ENCODE data around the gene LSM10. TPM values are rescaled to one million over a fixed set of nuclear protein-coding genes. Genes with fewer than 3 reads are reported as not detected.

The LSM10 gene
- total and polyA plus RNA-seq, 2 donors from 2014 or later = 29.5 to 91.6 TPM

DNA sequence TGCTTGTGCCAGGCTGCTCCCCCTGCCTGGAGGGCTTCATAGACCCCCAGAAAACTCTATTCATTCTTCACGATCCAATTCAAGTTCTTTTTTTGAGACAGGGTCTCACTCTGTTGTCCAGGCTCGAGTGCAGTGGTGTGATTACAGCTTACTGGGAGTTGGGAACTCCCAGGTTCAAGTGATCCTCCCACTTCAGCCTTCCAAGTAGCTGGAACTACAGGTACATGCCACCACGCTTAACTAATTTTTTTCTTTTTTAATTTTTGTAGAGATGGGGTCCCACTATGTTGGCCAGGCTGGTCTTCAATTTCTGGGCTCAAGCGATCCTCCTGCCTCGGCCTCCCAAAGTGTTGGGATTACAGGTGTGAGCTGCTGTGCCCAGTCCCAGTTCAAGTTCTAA, 16.3 kb downstream of the LSM10 start:
- FAIRE-seq (no peak), DNase-seq (no peak)
- Histone ChIP-seq H3K27me3 (ENCODE audit: control insufficient read depth, insufficient read depth, low read length) (no peaks in the 10 kb centered on the region), H3K4me1 (ENCODE audit: control insufficient read depth in 2 of 3, insufficient read depth in 2 of 3, low read depth in 1 of 3, low read length in 3 of 3) (peaks cover 0 to 32% (median 16%) of the 10 kb centered on the region in 3 donors), H3K4me3 (ENCODE audit: low read length in 3 of 3) (no peak overlapping the region), H3K36me3 (ENCODE audit: control insufficient read depth in 2 of 3, insufficient read depth in 3 of 3, low read length in 3 of 3) (no peaks in the 10 kb centered on the region), H3K9me3 (ENCODE audit: control insufficient read depth in 2 of 3, insufficient read depth in 1 of 3, low read length in 3 of 3) (no peaks in the 10 kb centered on the region), H3K9ac (ENCODE audit: low read length in 3 of 3) (no peak overlapping the region), H3K27ac (ENCODE audit: low read depth in 2 of 2, low read length in 2 of 2) (peak overlapping the region in 1 of 2 donors; percentile 68)
- intact Hi-C loops (cut with DNase I) = no loop called here
- TF ChIP-seq, protein P1, sequence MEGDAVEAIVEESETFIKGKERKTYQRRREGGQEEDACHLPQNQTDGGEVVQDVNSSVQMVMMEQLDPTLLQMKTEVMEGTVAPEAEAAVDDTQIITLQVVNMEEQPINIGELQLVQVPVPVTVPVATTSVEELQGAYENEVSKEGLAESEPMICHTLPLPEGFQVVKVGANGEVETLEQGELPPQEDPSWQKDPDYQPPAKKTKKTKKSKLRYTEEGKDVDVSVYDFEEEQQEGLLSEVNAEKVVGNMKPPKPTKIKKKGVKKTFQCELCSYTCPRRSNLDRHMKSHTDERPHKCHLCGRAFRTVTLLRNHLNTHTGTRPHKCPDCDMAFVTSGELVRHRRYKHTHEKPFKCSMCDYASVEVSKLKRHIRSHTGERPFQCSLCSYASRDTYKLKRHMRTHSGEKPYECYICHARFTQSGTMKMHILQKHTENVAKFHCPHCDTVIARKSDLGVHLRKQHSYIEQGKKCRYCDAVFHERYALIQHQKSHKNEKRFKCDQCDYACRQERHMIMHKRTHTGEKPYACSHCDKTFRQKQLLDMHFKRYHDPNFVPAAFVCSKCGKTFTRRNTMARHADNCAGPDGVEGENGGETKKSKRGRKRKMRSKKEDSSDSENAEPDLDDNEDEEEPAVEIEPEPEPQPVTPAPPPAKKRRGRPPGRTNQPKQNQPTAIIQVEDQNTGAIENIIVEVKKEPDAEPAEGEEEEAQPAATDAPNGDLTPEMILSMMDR (IDR thresholded peaks at IDR 0.05; ENCODE audit: borderline replicate concordance, extremely low read depth, insufficient read depth) = no peak

DNA sequence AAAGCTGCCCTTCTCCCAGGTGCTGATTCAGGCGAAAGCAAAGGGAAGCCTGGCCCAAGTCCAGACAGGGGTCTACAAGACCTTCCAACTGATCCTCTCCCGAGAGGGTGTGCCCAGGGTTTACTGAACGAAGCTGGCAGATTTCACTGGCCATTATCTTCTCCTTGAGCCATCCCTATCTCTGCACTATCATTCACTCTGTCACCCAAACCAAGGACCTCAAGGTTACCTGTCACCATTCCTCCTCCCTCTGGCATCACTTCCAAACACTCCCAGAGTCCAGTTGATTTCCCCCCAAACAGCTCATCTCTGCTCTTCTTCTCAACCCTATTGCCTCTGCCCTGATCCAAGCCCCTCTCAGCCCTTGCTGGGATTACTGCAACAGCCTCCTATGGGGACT, 16.9 kb downstream of the LSM10 start:
- no peak for FAIRE-seq
- intact Hi-C loops (cut with DNase I) = no loop called here
- H3K27ac ChIP-seq (ENCODE audit: low read depth in 2 of 2, low read length in 2 of 2) = peak overlapping the region; percentile 54 to 68
- H3K4me1 ChIP-seq (ENCODE audit: control insufficient read depth in 2 of 3, insufficient read depth in 2 of 3, low read depth in 1 of 3, low read length in 3 of 3) = peaks cover 0 to 37% (median 16%) of the 10 kb centered on the region in 3 donors
- H3K4me3 ChIP-seq (ENCODE audit: low read length in 3 of 3) = no peak overlapping the region
- H3K9me3 ChIP-seq (ENCODE audit: control insufficient read depth in 2 of 3, insufficient read depth in 1 of 3, low read length in 3 of 3) = no peaks in the 10 kb centered on the region
- H3K27me3 ChIP-seq (ENCODE audit: control insufficient read depth, insufficient read depth, low read length) = no peaks in the 10 kb centered on the region
- H3K9ac ChIP-seq (ENCODE audit: low read length in 3 of 3) = no peak overlapping the region
- DNase-seq = peak in 1 of 5 donors; percentile 37
- H3K36me3 ChIP-seq (ENCODE audit: control insufficient read depth in 2 of 3, insufficient read depth in 3 of 3, low read length in 3 of 3) = no peaks in the 10 kb centered on the region
- TF ChIP-seq, protein P1 (IDR thresholded peaks at IDR 0.05; ENCODE audit: borderline replicate concordance, extremely low read depth, insufficient read depth) = no peak

DNA sequence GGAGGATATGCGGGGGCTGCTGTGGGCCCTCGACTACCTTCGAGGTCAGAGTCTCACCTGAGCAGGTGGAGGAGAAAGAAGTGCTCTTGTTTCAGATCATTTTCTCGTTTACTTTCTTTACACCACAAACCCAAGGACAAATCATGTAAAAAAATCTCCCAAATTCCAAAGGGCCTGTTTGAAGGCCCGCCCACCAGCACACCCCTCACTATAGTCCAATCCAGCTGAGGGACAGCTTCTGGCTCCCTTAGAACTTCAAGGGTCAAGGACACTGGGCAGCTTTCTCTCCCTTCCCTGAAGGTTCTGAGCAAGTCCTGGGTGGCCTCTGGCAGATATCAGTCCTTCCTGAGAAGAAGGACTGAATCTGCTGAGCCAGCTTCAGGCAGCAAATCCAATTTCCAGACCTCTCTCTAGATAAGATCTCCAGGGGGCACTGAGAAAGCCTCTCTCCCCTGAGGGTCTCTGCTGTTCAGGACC, 17.5 kb downstream of the LSM10 start:
- no peaks in the 10 kb centered on the region for H3K9me3 ChIP-seq (ENCODE audit: control insufficient read depth in 2 of 3, insufficient read depth in 1 of 3, low read length in 3 of 3)
- peak overlapping the region; percentile 54 to 68 for H3K27ac ChIP-seq (ENCODE audit: low read depth in 2 of 2, low read length in 2 of 2)
- H3K36me3 ChIP-seq (ENCODE audit: control insufficient read depth in 2 of 3, insufficient read depth in 3 of 3, low read length in 3 of 3) = no peaks in the 10 kb centered on the region
- intact Hi-C loops (cut with DNase I) = no loop called here
- H3K4me3 ChIP-seq (ENCODE audit: low read length in 3 of 3) = no peak overlapping the region
- DNase-seq (no peak), FAIRE-seq (no peak)
- peaks cover 0 to 37% (median 16%) of the 10 kb centered on the region in 3 donors for H3K4me1 ChIP-seq (ENCODE audit: control insufficient read depth in 2 of 3, insufficient read depth in 2 of 3, low read depth in 1 of 3, low read length in 3 of 3)
- TF ChIP-seq, protein P1 (IDR thresholded peaks at IDR 0.05; ENCODE audit: borderline replicate concordance, extremely low read depth, insufficient read depth) = no peak
- peak overlapping the region in 1 of 3 donors; percentile 53 for H3K9ac ChIP-seq (ENCODE audit: low read length in 3 of 3)
- H3K27me3 ChIP-seq (ENCODE audit: control insufficient read depth, insufficient read depth, low read length) = no peaks in the 10 kb centered on the region
